RCC 7860 (cell line): ENCODE measurements around the gene DIPK1B.

Experiments
- DNase-seq: peaks from one replicate; pipeline ENCODE4 v3.0.0-alpha.2; 2015; ENCODE audit warnings: low spot score
- FAIRE-seq: peaks from 2 replicates; lab custom pipeline; 2012; peaks lifted over from hg19 to GRCh38; lab: Jason Lieb, UNC

Gene DIPK1B

DNA sequence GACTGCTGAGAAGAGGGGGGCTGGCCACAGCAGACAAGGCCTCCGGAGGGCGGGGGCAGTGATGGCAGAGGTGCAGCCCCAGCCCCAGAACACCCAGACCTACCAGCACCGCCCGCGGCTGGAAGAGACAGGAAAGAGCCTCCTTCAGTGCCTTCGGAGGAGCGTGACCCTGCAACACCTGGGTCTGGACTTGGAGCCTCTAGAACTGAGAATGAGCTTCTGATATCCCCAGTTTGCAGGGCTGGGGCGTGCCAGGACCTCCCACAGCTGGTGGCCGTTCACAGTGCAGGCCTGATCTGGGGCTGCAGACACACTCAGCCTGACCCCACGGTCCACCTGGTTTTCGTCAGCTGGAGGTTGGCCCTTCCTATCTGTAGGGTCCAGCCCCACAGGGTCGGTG is 21.2 kb downstream of the DIPK1B start:
- DNase-seq = no peak
- FAIRE-seq = no peak

DNA sequence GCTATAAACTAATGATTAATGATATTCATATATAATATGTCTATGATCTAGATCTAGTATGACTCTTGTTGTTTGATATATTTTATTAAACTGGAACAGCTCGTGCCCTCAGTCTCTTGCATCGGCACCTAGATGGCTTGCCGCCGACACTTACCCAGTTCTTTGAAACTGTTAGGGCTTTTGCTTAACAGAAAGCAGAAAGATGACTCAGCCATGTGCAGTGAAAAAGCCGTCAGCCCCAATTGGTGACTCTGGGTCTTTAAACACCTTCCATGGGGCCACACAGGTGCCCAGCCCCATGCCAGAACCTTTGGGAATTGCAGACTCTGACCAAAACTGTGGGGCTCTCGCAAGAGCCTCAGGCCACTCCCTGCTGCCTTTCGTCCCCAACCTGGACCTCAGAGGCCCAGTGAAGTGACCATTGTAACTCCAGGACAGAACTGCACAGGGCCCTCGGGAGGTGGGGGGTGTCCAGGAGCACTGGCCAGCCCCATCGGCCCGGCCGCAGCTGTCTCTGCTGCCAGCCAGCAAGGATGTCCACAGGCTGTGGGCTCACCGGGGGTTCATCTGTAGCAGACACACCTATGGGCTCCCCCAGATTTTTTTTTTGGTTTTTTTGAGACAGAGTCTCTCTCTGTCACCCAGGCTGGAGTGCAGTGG is 22.6 kb downstream of the DIPK1B start:
- DNase-seq (no peak), FAIRE-seq (no peak)

DNA sequence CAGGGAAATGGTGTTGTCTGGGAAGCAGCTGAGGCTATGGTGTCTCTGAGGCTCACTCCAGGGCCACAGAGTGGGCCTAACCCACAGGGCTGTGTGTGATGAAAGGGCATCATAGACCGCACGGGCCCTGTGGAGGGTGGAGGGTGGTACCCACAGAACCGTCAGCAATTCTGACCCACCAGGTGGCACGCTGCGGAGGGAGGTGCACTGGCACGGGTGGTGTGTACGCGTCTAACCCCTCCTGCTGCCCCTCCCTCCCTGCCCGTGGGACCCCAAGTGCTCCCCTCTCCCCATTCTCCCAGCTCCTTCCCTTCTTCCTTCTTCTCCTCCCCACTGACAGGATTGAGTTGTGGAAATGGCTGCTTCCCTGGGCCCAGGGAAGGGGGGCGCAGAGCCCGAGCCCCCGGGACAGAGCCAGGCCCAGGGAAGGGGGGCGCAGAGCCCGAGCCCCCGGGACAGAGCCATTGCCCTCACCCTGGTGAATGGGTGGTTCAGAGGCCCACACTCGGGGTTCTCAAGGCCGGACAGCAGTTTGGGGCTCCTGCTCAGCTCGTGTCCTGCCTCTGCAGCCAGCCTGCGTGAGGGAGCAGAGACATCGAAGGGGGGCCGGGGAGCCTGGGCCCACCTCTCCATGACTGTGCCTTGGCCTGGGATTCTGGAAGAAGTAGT is 23.6 kb downstream of the DIPK1B start:
- FAIRE-seq = no peak
- no peak for DNase-seq

DNA sequence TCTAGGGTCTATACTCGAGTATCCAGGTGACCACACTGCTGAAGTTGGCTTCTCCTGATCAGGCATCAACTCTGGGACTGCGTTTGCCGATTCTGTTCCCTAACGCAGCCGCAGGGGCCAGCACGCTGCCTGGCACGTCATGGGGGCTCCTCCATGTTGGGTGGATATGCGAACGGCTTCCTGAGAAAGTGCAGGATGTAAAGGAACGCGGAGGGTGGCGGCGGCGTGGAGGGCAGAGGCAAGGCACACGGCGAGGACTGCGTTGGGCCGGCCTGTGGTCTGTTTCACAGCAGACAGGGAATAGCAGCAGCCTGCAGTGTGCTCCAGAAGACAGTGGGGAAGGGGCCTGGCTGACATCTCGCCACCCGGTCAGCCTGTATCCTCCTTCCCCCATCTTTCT is 26.6 kb downstream of the DIPK1B start:
- FAIRE-seq = no peak
- no peak for DNase-seq

DNA sequence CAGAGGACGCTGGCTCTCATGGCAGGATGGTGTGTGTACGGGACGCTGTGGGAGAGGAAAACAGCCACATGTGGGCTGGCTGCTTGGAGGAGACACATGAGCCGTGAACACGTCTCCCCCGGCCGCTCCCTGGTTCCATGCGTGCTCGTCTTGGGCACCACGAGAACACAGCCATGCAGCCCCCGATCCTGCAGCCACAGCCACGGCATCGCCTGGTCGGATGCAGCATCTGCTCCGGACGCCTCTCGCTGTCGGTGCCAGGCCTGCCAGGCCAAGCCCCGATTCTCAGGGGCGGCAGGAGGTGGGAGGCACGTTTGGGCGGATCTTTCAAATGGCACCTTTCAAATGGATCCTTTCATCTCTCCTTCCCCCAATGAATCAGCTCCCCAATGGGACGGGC is 27.1 kb downstream of the DIPK1B start:
- no peak for FAIRE-seq
- no peak for DNase-seq

DNA sequence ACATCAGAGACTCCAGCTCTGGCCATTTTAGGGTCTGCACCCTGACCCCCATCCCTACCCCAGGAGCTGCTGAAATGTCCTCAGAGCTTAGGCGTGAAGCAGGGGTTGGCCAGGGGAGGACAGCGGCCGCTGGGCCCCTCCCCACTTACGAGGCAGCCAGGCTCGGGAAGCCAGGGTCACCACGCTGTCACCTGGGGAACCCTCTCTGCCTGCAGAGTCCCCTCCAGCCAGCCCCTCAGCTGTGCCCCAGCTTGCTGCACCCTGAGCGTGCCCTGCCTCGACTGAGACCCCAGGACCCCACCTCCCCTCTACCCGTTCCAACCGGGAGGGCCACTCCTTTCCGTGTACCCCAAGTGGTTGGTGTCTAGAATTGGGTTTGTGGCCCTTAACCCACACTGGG is 27.7 kb downstream of the DIPK1B start:
- no peak for FAIRE-seq

DNA sequence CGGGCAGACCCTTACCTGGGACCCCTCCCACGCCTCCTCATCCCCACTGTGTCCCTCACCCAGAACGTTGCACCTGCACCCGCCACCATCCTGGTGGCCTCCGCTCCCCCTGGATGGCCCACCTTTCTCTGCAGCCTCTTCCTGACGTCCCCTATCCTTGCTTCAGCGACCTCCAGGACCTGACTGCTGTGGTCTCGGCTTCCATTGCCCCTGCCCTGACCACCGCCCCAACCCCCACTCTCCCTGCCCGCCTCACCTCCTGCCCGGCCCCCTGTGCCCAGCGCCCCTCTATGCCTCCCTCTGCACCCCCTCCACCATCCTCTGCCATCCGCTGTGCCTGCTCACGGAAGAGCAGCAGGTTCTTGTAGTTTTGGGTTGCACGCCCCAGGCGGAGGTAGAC is 28.1 kb downstream of the DIPK1B start:
- no peak for FAIRE-seq
- no peak for DNase-seq

More for the DNA sequence above, 27.7 kb downstream of the DIPK1B start:
- DNase-seq = no peak

DNA sequence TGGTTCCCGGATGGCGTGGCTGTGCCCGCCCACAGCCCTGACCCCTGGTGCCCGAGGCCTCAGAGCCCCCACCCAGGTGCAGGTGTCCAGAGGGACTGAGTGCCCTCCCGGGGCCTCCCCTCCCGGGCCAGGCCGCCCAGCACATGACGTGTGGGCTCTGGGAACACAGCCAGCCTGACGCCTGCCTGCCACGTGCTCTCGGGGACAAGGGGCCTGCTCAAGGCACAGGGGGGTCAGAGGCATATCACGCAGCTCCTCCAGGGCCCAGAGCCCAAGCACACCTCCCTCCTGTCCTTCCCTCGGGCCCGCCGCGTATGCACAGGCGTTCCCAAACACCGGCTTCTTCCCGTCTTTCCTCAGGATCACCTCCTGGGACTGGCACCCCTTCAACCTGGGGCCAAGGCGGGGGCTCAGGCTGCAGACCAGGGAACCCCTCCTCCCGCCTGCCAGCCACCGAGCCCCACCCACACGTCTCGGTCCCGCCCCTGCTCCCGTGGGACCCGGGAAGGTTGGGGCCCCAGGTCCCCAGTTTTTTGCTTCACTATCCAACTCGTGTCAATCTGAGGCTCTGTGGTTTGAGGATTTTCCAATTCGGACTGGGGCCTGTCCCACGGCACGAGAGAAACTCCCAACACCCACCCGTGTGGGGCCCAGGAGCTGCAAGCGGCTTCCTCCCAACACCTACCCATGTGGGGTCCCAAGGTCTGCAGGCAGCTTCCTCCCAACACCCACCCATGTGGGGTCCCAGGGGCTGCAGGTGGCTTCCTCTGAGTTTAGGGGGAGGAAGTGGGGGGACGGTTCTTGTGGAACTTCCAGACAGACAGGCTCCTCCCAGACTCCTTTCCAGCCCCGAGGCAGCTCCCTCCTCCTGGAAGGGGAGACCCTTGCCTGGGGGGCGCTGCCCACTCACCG is 28.9 kb downstream of the DIPK1B start:
- FAIRE-seq = no peak
- DNase-seq = no peak

DNA sequence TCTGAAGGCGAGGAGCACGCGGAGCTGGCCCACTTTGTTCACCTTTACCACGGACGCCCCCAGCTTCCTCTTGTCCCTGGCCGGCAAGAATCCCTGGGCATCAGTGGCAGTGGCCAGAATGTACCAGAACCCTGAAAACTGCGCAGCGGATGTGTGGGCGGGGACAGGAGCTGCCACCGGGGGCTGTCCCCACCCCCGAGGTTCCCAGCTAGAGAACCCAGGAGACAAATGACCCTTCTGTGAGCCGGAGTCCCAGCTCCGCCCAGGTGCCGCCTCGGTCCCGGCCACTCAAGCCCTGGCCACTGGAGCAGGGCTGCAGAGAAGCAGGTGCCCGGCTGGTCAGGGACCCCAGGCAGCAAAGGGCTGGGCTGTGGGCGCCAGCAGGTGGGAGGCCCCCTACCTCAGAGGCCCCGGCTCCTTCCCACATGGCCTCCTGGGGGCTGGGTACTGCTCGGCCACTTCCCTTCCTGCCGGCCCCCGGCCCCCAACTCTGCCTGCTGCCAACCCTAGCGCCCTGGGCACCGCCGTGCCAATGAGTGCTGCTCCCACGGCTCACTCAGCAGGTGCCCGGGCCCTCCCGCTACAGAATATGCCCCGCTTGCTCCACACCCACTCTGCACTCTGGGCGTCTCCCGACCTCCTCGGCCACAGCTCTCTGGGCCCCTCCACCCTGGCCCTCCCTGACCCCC is 29.7 kb downstream of the DIPK1B start:
- FAIRE-seq = no peak
- DNase-seq = no peak

DNA sequence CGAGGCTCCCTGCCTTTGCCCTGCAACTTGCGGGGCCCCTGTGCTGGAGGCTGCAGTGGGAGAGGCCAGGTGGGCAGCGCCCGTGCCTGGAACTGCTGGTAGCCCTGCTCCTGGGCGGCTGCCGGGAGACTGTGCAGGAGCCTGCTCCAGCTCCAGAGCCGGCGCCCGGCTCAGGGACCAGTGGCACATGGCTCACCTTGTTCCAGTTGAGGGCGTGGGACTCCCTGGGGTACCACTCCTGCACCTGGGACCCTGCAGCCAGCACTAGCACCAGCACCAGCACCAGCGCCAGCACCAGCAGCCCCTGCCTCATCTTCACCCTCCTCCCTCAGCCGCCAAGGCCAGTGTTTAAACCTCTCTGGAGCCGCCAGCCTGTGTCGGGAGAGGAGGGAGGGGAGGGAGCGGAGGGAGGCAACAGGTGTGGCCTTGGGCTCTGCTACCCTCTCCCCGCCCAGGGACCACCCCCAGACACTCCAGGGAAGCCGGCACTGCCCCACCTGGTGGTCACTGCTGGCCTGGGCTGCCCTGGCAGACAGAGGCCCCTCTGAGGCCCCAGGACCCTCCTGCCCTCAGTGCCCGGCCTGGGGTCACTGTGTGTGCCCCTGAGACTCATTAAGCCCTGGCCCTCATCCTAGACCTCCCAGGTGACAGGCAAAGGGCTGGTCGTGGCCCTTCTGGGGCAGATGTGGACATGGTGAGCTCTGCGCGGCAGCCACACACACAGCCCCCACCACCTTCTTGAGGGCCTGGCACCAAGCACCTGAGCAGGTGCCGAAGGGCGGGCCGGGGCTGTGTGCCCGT is 30.4 kb downstream of the DIPK1B start, which contains the start of gene LCN10:
TSS of gene LCN10 (minus strand) at position 350 of the 801 bp plus-strand sequence. CDS start at position 313, 37 bp downstream.
- DNase-seq = no peak
- FAIRE-seq = no peak

DNA sequence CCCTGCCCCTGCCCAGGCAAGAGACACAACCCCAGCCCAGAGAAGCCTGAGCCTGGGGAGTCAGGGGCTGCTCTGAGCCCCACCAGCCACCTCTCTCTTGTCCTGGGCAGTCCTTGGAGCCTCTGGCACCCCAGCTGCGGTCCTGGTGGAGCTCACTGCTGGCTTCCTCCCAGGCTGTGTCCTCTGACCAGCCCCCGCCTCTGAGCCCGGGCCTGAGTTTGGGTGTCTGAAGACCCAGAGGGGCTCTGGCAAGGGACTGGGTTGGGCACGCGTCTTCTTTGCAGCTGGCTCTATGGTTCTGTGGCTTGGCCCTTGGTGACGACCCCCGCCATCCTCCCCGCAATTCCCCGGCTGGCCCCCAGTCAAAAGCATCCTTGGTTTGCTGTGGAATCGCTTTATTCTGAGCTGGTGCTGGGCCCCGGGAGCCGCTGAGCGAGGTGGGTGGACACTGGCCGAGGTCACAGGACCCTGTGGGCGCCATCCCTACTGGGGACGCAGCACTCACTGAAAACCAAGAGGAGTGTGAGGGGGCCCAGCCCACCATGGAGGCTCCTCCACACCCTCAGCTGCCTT is 31.4 kb downstream of the DIPK1B start:
- FAIRE-seq = no peak
- DNase-seq = no peak

DNA sequence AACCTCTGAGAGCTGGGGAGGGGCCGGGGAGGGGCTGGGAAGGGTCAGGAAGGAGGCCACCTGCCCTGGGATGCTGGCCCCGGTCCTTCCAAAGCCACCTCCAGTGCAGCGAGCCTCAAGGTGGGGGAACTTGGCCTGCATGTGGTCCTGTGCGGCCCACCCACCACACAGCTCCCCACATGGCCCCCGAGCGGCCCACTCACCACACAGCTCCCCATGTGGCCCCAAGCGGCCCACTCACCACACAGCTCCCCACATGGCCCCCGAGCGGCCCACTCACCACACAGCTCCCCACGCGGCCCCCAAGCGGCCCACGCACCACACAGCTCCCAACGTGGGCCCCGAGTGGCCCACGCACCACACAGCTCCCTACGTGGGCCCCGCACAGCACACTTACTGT is 32.4 kb downstream of the DIPK1B start:
- DNase-seq = no peak
- no peak for FAIRE-seq

DNA sequence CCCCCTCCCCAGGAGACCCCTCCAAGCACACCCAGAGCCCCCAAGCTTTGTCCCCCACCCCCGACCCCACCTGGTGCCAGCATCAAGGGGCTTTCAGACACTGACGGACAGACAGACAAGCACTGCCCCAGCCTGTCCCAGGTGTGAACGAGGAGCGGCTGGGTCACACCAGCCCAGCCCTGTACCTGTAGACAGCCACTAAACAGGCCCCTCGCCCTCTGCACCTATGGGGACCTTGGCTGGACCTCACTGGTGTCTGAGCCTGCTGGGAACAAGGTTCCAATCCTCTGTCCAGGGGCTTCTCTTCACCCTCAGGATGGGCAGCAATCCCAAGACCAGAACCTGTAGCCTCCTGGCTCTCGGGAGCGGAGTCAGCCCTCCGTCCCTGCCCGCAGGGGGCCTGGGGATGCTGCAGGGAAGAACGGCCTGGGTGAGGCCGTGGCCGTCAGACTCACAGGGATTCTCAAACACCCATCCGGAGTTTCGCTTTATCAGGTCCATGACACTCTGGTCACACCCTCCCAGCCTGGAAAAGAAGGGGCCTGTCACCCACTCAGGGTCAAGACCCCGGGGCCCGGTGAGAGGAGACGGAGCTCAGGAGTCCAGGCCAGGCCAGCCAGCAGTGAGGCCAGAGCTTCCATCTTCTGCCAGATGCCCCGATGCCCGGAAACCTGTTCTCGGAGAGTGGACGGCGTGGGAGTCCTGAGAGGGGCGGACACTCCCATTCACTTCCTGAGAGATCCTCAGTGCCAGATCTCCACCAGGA is 33.2 kb downstream of the DIPK1B start:
- no peak for FAIRE-seq

DNA sequence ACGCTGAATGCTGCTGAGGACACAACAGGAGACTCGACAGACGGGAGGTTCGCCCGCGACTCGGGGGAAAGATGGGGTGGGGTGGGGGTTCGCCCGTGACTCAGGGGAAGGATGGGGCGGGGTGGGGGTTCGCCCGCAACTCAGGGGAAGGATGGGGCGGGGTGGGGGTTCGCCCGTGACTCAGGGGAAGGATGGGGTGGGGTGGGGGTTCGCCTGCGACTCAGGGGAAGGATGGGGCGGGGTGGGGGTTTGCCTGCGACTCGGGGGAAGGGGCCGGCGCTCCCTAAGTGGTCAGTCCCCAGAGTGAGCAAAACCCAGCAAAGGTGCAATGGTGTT is 33.8 kb downstream of the DIPK1B start:
- DNase-seq (no peak), FAIRE-seq (no peak)

More for the DNA sequence above, 33.2 kb downstream of the DIPK1B start:
- DNase-seq = no peak

DNA sequence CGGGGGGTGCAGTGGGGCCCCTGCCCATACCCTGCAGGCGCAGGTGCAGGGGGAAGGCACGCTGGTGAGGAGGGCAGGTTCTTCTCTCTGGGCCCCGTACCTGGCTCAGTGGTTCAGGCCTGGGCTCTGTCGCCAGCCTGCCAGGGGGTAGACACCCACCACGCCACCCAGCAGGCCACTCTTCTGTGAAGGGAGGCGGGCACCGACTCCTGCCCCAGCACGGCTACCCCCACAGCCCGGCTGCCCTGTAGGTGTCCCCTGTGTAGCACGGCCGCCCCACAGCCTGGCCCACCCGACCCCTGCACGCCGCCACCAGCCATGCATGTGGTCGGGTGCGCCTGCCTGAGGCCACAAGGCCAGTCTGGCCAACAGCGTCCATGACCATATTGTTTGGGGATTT is 34.2 kb downstream of the DIPK1B start:
- no peak for FAIRE-seq
- DNase-seq = no peak

DNA sequence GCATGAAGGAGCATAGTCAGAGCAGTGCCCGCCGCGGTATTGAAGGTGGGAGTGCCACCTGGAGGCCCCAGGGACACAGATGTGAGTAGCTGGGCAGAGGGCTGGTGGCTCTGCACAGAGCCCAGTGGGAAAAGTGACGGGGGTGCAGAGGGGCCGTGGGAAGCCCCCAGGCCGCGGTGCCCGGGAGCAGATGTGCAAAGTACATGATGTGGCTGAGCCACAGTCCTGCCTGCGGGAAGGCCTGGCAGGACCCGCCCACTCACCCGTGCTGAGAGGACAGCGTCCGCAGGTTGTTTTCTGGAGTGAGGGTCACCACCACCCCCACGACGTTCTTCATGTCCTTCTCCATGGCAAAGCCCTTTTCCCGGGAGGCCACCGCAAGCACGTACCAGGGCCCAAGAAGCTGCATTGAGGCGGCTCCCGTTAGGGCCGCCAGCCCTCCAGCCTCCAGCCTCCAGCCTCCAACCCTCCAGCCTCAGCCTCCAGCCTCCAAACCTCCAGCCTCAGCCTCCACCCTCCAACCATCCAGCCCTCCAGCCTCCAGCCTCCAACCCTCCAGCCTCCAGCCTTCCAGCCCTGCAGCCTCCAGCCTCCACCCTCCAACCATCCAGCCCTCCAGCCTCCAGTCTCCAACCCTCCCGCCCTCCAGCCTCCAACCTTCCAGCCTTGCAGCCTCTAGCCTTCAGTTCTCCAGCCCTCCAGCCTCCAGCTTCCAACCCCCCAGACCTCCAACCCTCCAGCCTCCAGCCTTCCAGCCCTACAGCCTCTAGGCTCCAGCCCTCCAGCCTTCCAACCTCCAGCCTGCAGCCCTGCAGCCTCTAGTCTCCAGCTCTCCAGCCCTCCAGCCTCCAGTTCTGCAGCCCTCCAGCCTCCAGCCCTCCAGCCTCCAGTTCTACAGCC is 35.0 kb downstream of the DIPK1B start:
- DNase-seq (no peak), FAIRE-seq (no peak)

DNA sequence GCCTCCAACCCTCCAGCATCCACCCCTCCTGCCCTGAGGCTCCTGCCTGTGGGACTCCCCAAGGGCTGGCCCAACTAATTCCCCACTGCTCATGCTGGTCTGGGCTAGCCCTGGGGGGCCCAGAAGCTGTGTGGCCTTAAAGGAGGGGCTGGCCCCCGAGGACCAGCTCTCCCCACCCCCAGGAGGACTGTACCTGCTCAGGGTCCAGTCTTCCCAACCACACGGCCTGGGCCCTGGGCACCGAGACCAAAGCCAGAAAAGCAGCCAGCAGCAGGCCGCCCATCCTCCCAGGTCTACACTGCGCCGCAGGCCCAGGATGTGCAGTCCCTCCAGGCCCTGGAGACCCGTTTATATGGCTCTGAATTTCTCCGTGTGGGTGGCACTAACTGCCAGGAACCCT is 35.8 kb downstream of the DIPK1B start, which contains the start of gene LCN6:
TSS of gene LCN6 (minus strand) at position 325 of the 400 bp plus-strand sequence. CDS start at position 283, 42 bp downstream.
- FAIRE-seq (no peak), DNase-seq (no peak)
